H1 (cell line): Measurements from ENCODE around the gene SDR39U1. TPM values are rescaled to one million over a fixed set of nuclear protein-coding genes. Genes with fewer than 3 reads are reported as not detected.

ENCODE experiments used
- POLR2AphosphoS5 ChIP-seq: IDR thresholded peaks from 2 replicates; pipeline ENCODE4 v1.6.1; 2011; ENCODE audit warnings: low read depth, low read length
- TAF1 ChIP-seq: IDR thresholded peaks from 2 replicates; pipeline ENCODE4 v1.6.1; 2011; ENCODE audit warnings: mild to moderate bottlenecking, low read depth, low read length
- polyA plus RNA-seq, 7 experiments: library from polyadenylated mRNA; depleted of rRNA in 3 of 7; stranded (reverse) in 5 of 7; unstranded in 2 of 7; fragments of >200 nt in 5 of 7; fragments of 200-250 nt in 2 of 7; gene quantifications; 1 replicate in 5 of 7; 2 replicates in 1 of 7; 4 replicates in 1 of 7; pipeline versions ENCODE4 v1.2.1 to v1.2.3, GENCODE V29; 2011 to 2013; ENCODE audit warnings: missing spikeins in 2 of 7, mixed read lengths in 2 of 7
- total RNA-seq: library from RNA; stranded (reverse); fragmentation: NEBNext Ultra II Directional; extraction: Animal tissue kit (Norgen Biotek cat#: 25700); gene quantifications from 2 replicates; pipeline ENCODE4 v1.2.1, GENCODE V29; 2021

The SDR39U1 gene
- total and polyA plus RNA-seq, 2 of the 8 experiments (the other 6 are each of a cell fraction or from before 2014, with no cell fraction given), result 46.7 to 98.8 TPM

DNA sequence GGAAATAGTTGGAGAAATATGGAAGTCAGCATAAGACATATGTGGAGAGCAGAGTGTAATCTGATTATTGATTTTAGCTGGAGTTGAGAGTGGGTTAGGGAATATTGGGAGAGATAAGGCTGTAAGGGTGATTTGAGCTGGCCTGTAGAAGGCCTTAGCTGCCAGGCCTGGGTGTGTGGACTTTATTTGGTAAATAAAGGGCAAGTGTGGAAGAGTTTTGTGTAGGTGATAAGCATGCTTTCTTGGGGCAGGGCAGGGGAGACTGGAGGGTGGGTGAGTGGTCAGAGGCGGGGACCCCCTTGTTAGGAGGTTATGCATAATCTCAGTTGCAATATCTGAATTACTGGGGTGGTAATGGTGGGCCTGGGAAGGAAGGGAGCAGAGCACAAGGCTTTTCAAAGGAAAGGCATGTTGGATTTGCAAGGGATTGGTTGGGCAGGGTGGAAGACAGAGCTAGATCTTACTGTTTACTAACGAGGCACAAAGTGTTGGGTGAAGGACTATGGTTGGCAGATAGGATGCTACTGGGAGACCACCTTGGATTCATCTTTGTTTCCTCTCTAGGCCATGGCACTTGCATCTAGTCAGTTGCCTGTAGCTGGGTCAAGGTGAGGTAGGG is 7.3 kb downstream of the SDR39U1 start (continued):
- no peak for TF ChIP-seq TAF1
- no peak for TF ChIP-seq POLR2AphosphoS5
